Fibroblast of lung (primary cell): Measurements from ENCODE around the gene INSYN1. TPM values are rescaled to one million over a fixed set of nuclear protein-coding genes. Genes with fewer than 3 reads are reported as not detected.

Experiments used
- DNase-seq, 2 donors: peaks; one replicate each; pipeline versions ENCODE4 v3.0.0 to v3.0.0-alpha.2; 2010; ENCODE audit warnings: low read depth in 2 of 2
- H2AFZ ChIP-seq: 2 replicates; pipeline ENCODE4 v1.5.1; 2012; ENCODE audit warnings: low read length, control low read depth, inconsistent platforms
- H3K27ac ChIP-seq: 2 replicates; pipeline ENCODE4 v1.5.1; 2011; ENCODE audit warnings: low read length, control low read depth; ENCODE audit not compliant: insufficient read depth
- H3K27me3 ChIP-seq: 2 replicates; pipeline ENCODE4 v1.5.1; 2011; ENCODE audit warnings: mild to moderate bottlenecking, low read length; ENCODE audit not compliant: control insufficient read depth, insufficient read depth
- H3K36me3 ChIP-seq: 2 replicates; pipeline ENCODE4 v1.5.1; 2011; ENCODE audit warnings: low read length; ENCODE audit not compliant: control insufficient read depth, insufficient read depth
- H3K4me1 ChIP-seq: 2 replicates; pipeline ENCODE4 v1.5.1; 2011; ENCODE audit warnings: low read length; ENCODE audit not compliant: control insufficient read depth, insufficient read depth; ENCODE audit errors: extremely low read depth
- H3K4me2 ChIP-seq: 2 replicates; pipeline ENCODE4 v1.5.1; 2011; ENCODE audit warnings: low read length, control low read depth; ENCODE audit not compliant: insufficient read depth; ENCODE audit errors: extremely low read depth
- H3K4me3 ChIP-seq, 4 experiments: fragments of 200-600 bp in 1 of 4; sonication (generic) in 1 of 4; replicated peaks in 1 of 4; 2 replicates each; pipeline ENCODE4 v1.5.1; 2011 to 2016; ENCODE audit warnings: low read length in 4 of 4, low read depth in 3 of 4, mild to moderate bottlenecking in 3 of 4, control low read depth in 2 of 4, inconsistent platforms in 1 of 4, mixed read lengths in 1 of 4; ENCODE audit not compliant: insufficient read depth in 1 of 4; ENCODE audit errors: control extremely low read depth in 1 of 4
- H3K79me2 ChIP-seq: 2 replicates; pipeline ENCODE4 v1.5.1; 2012; ENCODE audit warnings: mild to moderate bottlenecking, low read length, inconsistent platforms; ENCODE audit not compliant: control insufficient read depth, insufficient read depth
- H3K9ac ChIP-seq: 2 replicates; pipeline ENCODE4 v1.5.1; 2011; ENCODE audit warnings: mild to moderate bottlenecking, low read length, control low read depth; ENCODE audit not compliant: insufficient read depth
- H3K9me3 ChIP-seq: 2 replicates; pipeline ENCODE4 v1.5.1; 2012; ENCODE audit warnings: low read depth, low read length; ENCODE audit not compliant: control insufficient read depth, insufficient read depth
- H4K20me1 ChIP-seq: 2 replicates; pipeline ENCODE4 v1.5.1; 2011; ENCODE audit warnings: low read length; ENCODE audit not compliant: control insufficient read depth, insufficient read depth; ENCODE audit errors: extremely low read depth
- EZH2 ChIP-seq: IDR thresholded peaks from 2 replicates; pipeline ENCODE4 v1.5.1; 2012; ENCODE audit warnings: low read length, control low read depth, mild to moderate bottlenecking; ENCODE audit errors: missing control alignments
- polyA plus RNA-seq, 2 donors: library from polyadenylated mRNA; depleted of rRNA in 1 of 2; stranded (reverse) in 1 of 2; unstranded in 1 of 2; fragments of >200 nt; gene quantifications; 2 replicates each; pipeline ENCODE4 v1.2.1, GENCODE V29; 2011 to 2012; ENCODE audit warnings: missing spikeins in 1 of 2
- total RNA-seq: library from RNA; depleted of rRNA; stranded (reverse); fragments of >200 nt; gene quantifications from 2 replicates; pipeline ENCODE4 v1.2.1, GENCODE V29; 2014
- TF ChIP-seq, protein P1 (sequence below), 2 donors: IDR thresholded peaks in 1 of 2; conservative IDR thresholded peaks in 1 of 2; 1 replicate in 1 of 2; 2 replicates in 1 of 2; pipeline ENCODE4 v1.5.1; 2011 to 2012; ENCODE audit warnings: low read length in 2 of 2, control low read depth in 1 of 2, inconsistent platforms in 1 of 2, low read depth in 1 of 2, mild to moderate bottlenecking in 1 of 2

INSYN1 gene
- total and polyA plus RNA-seq, 2 donors (not counting 1 experiment from before 2014, with no cell fraction given): 0.51 to 1.2 TPM

DNA sequence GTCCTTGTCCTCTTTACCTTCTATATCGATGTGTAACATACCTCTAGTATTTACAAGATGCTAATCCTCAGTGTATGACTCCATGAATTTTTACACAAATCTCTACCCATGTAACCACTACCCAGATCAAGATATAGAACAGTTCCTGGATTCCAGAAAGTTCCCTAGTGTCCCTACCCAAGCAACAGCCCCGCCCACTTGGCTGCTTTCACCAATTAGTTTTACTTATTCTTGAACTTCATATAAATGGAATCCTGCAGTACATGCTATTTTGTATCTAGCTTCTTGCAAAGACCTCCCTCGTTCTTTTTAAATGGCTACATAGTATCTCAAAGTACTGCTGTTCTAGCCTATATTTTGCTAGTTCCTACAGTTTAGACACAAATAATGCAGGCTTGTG lies 35.9 kb downstream of the INSYN1 start:
- H3K79me2 ChIP-seq: no peaks in the 10 kb centered on the region
- DNase-seq: no peak
- no peak overlapping the region for H3K4me3 ChIP-seq
- H3K4me2 ChIP-seq: no peak overlapping the region
- H3K27ac ChIP-seq: no peak overlapping the region
- TF ChIP-seq, protein P1, sequence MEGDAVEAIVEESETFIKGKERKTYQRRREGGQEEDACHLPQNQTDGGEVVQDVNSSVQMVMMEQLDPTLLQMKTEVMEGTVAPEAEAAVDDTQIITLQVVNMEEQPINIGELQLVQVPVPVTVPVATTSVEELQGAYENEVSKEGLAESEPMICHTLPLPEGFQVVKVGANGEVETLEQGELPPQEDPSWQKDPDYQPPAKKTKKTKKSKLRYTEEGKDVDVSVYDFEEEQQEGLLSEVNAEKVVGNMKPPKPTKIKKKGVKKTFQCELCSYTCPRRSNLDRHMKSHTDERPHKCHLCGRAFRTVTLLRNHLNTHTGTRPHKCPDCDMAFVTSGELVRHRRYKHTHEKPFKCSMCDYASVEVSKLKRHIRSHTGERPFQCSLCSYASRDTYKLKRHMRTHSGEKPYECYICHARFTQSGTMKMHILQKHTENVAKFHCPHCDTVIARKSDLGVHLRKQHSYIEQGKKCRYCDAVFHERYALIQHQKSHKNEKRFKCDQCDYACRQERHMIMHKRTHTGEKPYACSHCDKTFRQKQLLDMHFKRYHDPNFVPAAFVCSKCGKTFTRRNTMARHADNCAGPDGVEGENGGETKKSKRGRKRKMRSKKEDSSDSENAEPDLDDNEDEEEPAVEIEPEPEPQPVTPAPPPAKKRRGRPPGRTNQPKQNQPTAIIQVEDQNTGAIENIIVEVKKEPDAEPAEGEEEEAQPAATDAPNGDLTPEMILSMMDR (conservative IDR thresholded peaks at IDR 0.05 in 1 of 2, IDR thresholded peaks at IDR 0.05 in 1 of 2; ENCODE audit: low read depth in 1 of 2, low read length in 2 of 2): no peak
- no peak for TF ChIP-seq EZH2
- H3K4me1 ChIP-seq: no peaks in the 10 kb centered on the region
- H3K9ac ChIP-seq: no peak overlapping the region
- no peak overlapping the region for H2AFZ ChIP-seq
- no peaks in the 10 kb centered on the region for H3K27me3 ChIP-seq
- H4K20me1 ChIP-seq: no peaks in the 10 kb centered on the region
- peaks cover 5% of the 10 kb centered on the region for H3K36me3 ChIP-seq
- no peaks in the 10 kb centered on the region for H3K9me3 ChIP-seq

DNA sequence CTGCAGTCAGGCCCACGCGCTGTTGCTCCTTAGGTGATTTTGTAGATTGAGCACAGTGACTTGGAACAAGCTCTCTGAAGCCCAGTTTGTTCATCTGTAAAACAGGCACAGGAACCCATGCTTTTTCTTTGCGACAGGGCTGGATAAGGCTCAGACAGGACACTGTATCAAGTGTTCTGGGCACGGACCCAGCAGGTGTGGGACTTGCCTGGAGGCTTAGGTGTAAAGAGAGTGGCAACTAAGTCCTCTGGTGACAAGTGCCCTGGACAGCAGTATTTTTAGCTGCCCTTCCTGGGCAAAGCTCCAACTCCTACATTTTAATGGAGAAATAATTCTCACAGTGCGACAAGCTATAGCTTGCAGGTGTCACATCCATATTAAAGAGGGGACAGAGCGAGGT lies 36.7 kb downstream of the INSYN1 start:
- DNase-seq: no peak

DNA sequence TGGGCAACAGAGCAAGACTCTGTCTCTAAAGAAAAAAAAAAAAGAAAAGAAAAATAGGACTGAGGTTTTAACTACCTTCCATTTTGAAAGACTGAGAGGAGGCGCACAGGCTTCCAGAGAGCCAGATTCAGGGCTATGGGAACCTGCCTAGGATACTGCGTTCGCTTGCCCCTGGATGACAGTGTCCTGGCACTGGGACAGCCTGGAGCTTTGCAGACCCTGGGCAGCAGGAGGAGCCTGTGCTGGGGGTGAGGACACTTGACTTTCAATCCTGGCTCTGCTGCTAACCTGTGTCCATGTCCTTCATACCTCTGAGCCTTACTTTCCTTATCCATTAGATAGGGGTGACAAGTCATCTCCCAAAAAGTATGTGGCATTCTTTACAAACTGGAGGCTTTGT lies 37.7 kb downstream of the INSYN1 start:
- Histone ChIP-seq H3K9me3 (no peaks in the 10 kb centered on the region), H4K20me1 (no peaks in the 10 kb centered on the region), H3K4me2 (no peak overlapping the region), H3K27me3 (no peaks in the 10 kb centered on the region), H3K9ac (no peak overlapping the region), H3K36me3 (peaks cover 9% of the 10 kb centered on the region), H2AFZ (no peak overlapping the region), H3K27ac (no peak overlapping the region), H3K4me3 (no peak overlapping the region), H3K79me2 (no peaks in the 10 kb centered on the region), H3K4me1 (no peaks in the 10 kb centered on the region)
- TF ChIP-seq, protein P1 (conservative IDR thresholded peaks at IDR 0.05 in 1 of 2, IDR thresholded peaks at IDR 0.05 in 1 of 2; ENCODE audit: low read depth in 1 of 2, low read length in 2 of 2): no peak
- TF ChIP-seq EZH2: no peak
- no peak for DNase-seq

More for the DNA sequence above, 36.7 kb downstream of the INSYN1 start:
- no peak overlapping the region for H3K9ac ChIP-seq
- no peak overlapping the region for H3K4me3 ChIP-seq
- H2AFZ ChIP-seq: no peak overlapping the region
- TF ChIP-seq, protein P1 (conservative IDR thresholded peaks at IDR 0.05 in 1 of 2, IDR thresholded peaks at IDR 0.05 in 1 of 2; ENCODE audit: low read depth in 1 of 2, low read length in 2 of 2): no peak
- TF ChIP-seq EZH2: no peak
- H3K27me3 ChIP-seq: no peaks in the 10 kb centered on the region
- H3K4me1 ChIP-seq: no peaks in the 10 kb centered on the region
- H3K79me2 ChIP-seq: no peaks in the 10 kb centered on the region
- peaks cover 6% of the 10 kb centered on the region for H3K36me3 ChIP-seq
- H3K9me3 ChIP-seq: no peaks in the 10 kb centered on the region
- no peak overlapping the region for H3K27ac ChIP-seq
- no peaks in the 10 kb centered on the region for H4K20me1 ChIP-seq
- no peak overlapping the region for H3K4me2 ChIP-seq
